Right renal pelvis (tissue), 4 donors: ENCODE measurements around the gene NUB1. TPM values are rescaled to one million over a fixed set of nuclear protein-coding genes. Genes with fewer than 3 reads are reported as not detected.

Source experiments
- DNase-seq, 4 donors: peaks; one replicate each; pipeline ENCODE4 v3.0.0-alpha.2; 2013; ENCODE audit warnings: low read depth in 4 of 4, low spot score in 3 of 4, missing footprints in 1 of 4
- polyA plus RNA-seq, 4 donors: library from polyadenylated mRNA; unstranded; fragments of 120-200 nt; gene quantifications; one replicate each; pipeline ENCODE4 v1.2.1, GENCODE V29; 2013; ENCODE audit not compliant: insufficient read length in 4 of 4

The NUB1 gene
- polyA plus RNA-seq, 4 donors, result 70.4 to 94.1 (median 91.9) TPM

DNA sequence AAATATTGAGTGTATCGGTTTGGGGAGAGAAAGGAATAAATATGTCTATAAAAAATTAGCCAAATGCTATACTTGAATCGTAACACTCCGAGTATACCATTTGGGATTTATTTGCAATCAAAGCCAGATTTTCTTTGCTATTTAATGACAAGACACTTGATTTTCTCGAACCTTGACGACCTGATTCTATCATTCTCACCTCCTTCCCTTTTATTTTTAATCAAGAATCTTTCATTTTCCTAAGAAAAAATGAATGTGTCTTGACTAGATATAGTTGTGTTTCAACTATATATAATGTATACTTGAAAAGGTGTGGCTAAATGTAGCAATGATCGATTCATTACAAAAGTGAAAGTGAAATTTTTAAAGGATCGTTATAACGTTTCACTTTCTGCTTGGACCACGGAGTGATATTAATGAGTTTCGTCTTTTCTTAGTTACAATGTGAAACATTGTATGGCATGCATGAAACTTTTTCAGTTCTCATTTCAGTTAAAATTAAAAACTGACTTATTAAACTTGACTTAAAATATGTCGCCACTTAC is 562 bp downstream of the NUB1 start:
- DNase-seq, result no peak

DNA sequence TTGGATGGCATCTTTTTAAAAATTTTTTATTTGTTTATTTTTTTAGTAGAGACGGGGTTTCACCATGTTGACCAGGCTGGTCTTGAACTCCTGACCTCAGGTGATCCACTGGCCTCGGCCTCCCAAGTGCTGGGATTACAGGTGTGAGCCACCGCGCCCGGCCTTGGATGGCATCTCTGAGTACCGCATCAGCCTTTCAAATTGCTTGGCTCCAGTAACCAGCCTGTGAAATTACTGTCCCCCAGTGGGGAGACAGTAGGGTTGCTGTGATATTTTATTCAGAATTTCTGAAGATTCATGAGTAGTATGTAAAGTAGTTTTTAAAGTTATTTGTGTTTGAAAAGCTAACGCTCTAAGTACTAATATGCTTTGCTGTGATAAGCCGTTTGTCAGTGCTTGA is 1.2 kb downstream of the NUB1 start:
- no peak for DNase-seq

DNA sequence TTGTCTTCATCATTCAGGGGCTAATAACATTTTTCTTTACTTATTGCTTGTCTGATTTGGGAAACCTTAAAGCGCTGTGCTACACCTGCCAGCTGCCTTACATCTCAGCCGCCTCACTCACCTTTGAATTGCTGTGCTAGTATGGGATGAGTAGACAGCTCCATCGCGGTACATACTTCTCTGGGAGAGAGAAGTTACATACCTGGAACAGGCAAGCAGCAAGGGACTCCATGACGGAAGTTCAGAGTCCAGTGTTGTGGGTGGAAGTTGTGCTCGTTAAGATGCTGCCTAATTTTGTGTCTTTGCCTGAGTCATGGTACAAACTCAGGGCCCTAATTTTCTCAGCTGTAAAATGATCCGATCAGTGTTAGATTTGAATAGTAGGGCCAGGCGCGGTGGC is 1.9 kb downstream of the NUB1 start:
- DNase-seq, result no peak

DNA sequence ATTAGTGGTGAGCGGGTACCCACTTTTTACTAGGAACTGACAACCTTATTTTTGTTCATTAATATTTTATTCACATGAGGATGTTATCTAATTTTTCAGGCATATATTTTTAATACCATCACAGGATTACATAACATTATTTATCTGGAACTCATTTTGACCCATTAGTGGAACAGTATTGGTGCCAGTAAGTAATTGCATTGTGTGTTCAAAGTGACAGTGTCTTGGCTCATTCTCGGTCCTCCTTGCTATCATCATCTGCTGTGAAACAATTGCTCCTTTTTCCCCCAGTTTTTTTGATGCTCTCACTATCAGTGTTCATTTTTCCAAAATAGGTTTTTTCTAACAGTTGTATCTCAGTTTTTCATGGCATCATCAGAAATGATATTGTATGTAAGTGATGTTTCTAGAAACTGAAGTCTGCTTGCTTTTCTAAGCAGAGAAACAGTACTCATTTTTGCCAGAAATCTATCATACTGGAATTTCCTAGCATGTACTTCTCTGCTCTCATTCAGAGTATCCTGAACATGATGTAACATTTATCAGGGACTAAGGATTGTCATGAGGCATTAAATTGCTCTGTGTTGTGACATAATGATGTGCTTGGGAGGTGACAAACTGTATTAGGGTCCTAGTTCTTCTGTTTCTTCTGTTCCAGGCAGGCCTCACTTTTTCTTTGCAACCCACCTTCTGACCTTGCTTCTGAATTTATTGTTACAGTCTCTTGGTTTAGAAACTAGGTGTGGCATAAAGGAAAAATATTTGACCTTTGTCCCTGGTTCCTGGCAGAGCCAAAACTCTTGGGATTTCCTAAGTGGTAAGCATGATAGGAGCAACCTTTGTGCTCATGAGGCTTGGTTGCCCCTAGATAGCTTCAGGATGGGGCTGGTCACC is 4.2 kb downstream of the NUB1 start:
- DNase-seq, result no peak

DNA sequence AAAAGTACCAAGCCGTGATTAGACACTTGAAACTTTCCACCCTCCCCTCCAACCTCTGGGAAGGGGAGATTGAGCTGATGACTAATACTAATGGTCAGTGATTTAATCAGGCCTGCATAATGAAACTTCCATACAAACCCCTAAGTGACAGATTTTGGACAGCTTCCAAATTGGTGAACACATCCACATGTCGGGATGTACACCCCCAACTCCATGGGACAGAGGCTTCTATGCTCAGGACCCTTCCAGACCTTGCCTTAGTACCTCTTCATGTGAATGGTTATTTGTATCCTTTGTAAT is 4.8 kb downstream of the NUB1 start:
- no peak for DNase-seq

DNA sequence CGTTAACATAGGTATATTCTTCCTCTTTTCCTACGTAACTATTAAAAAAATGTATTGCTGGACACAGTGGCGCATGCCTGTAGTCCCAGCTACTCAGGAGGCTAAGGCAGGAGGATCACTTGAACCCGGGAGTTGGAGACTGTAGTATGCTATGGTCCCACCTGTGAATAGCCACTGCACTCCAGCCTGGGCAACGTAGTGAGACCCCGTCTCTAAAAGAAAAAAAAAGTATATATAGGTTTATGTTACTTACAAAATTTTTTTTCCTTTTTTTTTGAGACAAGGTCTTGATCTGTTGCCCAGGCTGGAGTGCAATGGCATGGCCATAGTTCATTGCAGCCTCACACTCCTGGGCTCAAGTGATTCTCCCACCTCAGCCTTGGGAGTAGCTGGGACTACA is 5.6 kb downstream of the NUB1 start:
- no peak for DNase-seq

DNA sequence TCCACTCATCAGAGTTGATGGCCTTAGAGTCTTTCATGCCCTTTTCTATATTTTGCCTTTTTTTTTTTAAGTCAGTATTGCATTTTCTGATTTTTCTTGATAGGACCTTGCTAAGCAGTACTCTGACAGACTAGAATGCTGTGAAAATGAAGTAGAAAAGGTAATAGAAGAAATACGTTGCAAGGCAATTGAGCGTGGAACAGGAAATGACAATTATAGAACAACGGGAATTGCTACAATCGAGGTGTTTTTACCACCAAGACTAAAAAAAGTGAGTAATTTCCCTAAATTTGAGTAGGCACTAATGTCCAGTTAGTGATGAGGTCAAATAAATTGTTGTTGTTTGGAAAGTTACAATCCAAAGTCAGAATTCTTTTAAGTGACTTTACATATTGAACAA is 7.4 kb downstream of the NUB1 start:
- no peak for DNase-seq

DNA sequence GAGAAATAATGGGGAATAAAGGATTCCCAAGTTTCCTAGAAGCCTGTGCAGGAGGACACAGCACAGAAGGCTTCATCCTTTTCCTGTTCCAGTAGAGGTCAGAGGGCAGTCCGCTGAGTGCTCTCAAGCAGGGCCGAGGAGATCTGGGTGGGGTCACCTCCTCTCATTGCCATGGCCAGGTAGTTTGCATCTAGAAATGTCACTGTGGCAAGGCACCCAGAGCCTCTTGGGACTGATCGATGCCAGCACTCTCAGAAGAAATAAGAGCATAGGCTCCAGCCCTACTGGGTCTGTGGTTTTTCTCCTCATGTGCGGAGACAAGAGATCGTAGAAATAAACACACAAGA is 7.9 kb downstream of the NUB1 start:
- DNase-seq, result no peak

DNA sequence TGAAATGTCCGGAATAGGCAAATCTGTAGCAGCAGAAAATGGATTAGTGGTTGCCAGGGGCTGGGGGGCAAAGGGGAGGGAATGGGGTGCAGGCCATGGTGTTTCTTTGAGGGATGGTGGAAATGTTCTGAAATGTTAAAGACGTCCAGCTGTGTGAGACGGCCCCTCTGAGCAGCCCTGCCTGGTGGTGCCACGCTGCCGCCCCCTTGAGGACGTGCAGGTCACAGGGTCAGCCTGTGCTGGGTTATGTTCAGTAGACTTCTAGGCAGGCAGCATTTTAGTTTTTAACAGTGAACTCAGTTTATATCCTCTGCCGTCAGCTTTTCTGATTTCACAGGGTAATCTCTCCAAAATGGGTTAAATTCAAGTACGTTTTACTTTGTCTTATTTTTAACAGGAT is 9.4 kb downstream of the NUB1 start:
- no peak for DNase-seq

DNA sequence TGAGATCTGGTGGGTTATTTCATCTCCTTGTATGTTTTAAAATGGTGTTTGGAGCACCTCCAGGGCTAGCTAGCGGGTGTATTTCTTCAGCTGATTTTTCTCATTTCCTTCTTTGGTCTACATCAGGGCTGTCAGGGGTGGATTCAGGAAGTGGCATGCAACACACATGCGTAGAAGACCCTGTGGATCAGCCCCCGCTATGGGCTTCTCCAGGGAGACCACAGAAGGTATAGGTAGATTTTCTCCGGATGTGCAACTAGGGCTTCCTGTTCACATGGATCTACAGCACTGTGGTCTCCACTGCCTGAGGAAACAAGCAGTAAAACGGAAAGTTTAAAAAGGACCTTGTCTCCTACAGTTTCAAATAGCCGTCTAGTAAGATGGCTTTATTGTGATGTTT is 10.4 kb downstream of the NUB1 start:
- no peak for DNase-seq

DNA sequence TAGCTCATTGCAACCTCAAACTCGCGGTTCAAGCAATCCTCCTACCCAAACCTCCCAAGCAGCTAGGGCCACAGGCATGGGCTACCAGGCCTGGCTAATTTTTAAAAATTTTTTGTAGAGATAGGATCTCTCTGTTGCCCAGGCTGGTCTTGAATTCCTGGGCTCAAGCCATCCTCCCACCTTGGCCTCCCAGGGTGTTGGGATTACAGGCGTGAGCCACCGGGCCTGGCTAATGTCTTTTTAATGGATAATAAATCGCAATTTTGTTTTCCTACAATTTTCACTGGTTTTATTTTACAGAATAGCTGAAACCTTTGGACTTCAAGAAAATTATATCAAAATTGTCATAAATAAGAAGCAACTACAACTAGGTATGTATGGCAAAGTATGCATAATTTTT is 10.9 kb downstream of the NUB1 start:
- no peak for DNase-seq

DNA sequence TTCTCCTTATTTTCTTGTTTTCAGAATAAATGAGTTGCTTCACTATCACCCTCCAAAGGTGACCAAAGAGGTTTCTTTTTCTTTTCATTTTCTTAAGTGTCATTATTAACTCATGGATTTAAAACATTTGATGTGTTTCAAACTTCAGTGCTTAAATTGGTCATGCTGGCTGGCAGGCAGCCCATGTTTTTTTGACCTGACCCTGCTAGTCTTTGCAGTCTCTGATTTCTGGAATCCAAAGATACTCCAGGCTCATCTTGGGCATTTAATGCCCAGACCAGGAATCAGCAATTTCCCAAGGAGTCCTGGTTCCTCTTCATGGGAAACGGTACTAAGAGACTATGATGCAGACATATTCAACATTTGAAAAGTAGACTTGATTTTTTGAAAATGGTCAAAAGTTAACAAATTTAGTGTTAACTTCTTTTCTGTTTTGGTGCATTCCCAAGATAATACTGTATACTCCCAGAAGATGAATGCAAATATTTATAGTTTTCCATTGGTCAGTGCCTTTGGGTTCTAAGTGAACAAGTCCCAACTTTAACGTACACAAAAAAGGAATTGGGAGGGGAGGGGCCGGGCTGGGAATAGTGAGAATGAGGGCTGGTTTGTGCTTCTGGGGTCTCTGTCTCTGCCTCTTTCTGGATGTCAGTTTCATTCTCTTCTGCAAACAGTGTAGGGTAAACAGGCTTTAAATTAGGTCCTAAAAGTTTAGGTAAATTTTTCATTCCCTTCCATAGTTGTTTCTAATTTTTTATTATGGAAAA is 19.8 kb downstream of the NUB1 start:
- no peak for DNase-seq

DNA sequence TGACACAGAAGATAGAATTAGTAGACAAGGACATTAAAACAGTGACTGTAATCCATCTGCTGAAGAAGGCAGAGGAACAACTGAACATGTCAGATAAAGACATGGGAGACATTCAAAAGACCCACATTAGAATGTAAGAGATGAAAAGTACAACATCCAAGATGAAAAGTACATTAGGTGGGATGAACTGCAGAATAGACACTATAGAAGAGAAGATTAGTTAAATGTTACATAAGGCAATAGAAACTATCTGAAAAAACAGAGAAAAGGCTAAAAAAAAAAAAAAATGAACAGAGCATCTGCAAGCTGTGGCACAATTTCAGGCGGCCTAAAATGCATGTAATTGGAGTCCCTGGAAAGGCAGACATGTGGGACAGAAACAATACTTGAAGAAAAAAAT is 21.6 kb downstream of the NUB1 start:
- no peak for DNase-seq

DNA sequence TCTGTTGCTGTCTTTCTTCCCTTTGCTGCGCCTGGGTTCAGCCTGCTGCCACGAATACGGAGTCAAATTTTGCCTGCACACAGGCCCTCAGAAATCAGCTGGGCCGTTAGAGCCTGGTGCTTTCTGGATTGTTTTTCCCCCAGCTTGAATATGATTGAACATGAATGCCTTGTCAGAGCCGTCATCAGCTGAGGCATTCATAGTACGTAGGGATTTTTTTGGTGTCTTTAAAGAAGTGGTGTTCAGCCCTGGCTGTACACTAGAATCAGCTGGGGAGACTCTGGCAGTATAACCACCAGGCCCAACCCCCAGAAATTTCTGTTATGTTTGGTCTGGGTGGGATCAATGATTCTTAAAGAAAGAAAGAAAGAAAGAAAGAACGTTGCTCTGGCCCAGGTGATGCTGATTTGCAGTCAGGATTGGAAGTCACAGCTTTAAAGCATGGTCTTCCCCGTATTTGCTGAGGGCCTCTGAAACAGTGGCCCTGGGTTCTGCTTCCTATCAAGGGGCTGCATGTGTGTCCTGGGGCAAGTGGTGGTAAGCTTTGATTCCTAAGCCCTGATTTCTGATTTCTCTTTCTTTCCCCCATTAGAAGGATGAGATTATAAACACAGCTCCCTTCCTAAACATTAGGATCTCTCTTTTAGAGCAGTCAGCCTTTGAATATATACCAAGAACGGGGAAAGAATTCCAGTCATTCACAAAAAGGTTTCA is 24.7 kb downstream of the NUB1 start:
- no peak for DNase-seq

DNA sequence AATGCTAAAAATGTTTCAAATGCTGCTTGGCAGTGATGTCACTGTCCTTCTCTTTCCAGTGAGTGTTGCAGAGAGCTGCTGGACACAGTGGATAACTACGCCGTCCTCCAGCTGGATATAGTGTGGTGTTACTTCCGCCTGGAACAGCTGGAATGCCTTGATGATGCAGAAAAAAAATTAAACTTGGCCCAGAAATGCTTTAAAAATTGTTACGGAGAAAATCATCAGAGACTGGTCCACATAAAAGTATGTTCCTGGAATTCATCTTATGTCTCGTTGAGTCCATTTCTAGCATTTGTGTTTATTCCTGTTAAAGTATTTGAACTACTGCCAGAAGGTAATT is 25.2 kb downstream of the NUB1 start:
- DNase-seq, result peak in 1 of 4 donors; percentile 44

DNA sequence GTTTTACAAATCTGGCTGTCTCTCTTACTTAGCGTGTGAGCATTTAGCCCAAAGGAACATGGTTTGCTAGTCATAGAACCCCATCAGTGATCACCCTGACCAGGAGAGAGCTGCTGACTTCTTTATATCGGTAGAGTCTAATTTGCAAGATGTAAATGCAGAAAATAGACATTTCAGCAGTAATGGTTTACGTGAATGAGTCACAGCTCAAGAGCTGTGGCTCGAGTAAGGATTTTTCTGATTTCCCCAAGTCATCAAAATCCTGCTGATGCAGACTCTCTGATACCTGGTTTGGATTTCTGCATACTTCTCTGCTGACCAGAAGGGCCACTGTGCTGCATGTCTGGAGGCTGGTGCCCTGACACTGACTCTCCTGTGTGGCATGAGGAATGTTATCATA is 25.7 kb downstream of the NUB1 start:
- DNase-seq, result no peak

DNA sequence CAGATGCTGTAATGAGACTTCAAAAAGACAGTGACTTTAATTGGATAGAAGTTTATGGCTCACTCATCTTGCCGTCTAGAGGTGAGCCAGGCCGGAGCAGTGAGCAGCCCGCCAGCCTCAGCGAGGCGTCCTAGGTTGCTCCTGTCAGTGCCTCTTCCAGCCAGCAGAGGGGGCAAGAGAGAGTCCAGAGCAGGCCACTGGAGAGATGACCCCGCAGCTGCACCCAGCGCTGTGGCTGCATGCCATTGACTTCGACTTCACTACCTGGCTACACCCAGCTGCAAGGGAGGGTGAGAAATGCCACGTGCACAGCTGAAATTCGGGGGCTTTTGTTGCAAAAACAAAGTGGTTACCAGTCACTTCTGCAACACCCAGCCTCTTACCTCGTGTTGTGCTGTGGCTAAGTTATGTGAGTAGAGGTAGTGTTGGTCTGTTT is 26.5 kb downstream of the NUB1 start:
- peak; percentile 65 to 78 (median 71) for DNase-seq

DNA sequence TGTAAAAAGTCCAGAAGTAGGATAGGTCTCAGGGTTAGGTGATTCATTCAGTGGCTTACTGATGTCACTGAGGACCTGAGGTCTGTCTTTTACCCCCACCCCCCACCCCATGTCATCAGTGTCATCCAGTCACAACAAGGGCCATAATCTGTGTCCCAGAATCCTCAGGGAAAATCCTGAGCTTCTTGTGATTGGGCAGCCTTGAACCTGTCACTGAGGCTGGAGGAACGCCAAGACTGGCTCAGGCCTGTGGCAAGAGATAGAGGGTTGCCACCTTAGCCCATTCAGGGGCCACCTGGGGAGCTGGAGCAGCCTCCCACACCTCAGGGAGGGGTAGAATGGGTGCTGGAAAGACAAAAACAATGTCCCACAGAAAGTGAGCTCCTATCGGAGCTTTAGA is 29.7 kb downstream of the NUB1 start:
- no peak for DNase-seq

DNA sequence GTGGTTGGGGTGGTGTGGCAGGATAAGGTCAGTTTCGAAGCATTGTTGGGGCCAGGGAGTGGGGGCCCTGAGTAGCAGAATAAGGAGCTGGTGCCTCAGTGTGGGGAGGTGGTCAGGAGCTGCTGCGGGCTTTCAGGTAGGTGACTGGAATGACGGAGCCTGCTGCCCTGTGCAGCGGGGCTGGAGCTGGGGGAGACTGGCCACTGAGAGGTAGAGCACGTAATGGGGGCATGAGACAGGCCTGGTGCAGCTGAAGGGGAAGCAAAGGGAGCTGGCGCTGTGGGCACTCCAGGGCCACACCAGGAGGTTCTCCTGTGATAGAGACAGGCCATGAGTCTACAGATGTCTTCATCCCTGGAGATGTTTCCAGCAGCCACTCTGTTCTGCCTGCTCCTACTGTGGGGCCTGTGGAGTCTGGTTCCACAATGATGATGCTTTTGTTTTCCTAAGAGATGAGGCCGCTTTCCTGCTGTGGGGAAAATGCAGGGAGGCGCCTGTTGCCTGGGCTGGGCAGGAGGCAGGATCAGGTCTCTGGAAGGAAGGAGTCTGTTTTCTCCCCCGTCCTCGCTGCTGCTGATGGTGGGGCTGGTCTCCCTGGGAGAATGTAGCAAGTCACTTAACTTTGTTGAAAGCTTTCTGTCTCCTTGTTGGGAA is 31.1 kb downstream of the NUB1 start:
- no peak for DNase-seq

DNA sequence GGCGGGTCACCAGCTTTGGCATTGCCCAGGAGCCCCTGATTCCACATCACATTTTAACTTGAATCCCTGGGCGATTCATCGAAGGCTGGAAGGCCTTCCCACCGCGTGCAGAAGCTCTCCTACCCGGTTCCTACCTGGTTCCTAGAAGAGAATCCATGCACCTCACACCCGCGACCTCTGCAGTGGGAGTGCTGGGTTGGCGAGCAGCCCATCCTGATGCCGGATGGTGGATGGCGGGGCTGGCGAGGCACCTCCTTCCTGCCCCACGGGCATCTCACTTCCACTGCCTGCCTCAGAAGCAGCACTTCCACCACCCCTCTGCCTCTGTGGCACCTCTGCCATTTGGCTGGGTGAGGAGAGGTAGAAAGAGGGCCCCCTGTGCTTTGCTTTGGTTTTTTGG is 32.0 kb downstream of the NUB1 start:
- no peak for DNase-seq

DNA sequence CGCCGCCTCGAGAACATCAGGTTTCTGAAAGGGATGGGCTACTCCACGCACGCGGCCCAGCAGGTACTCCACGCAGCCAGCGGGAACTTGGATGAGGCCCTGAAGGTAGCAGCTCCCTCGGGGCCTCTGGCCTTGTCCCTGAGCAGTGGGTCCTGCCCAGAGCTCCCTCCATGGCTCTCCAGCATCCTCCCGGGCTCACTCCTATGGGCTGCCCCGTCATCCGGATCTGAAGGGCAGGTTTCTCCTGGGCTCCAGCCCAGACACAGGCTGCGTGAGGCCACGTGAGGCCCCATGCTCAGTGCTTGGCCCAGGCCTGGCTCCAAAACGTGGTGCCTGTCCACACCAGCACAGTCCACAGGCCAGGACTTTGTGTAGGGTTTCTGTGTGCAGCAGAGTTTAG is 32.5 kb downstream of the NUB1 start:
- DNase-seq, result no peak
